AML-193 (cell line): ENCODE data around the gene WDFY4.

Source experiments
- DNase-seq, 2 experiments: peaks; one replicate each; lab custom pipeline; 2025; lab: John Stamatoyannopoulos, UW

Gene WDFY4

GRCh38 chr10:48880016-48880705 lies 195.5 kb downstream of the WDFY4 start:
- no peak for DNase-seq

- no peak for DNase-seq
Observed at GRCh38 chr10:48881937-48882336, 197.3 kb downstream of the WDFY4 start.

GRCh38 chr10:48882881-48883280 lies 198.2 kb downstream of the WDFY4 start:
- DNase-seq, result no peak

- no peak for DNase-seq
Observed at GRCh38 chr10:48883701-48884100, 199.0 kb downstream of the WDFY4 start.

GRCh38 chr10:48884179-48885045 lies 199.7 kb downstream of the WDFY4 start:
- DNase-seq, result no peak

- DNase-seq, result no peak
Observed at GRCh38 chr10:48885376-48885775, 200.7 kb downstream of the WDFY4 start.

- no peak for DNase-seq
Observed at GRCh38 chr10:48887982-48888381, 203.3 kb downstream of the WDFY4 start.

- no peak for DNase-seq
Observed at GRCh38 chr10:48890888-48891850, 206.5 kb downstream of the WDFY4 start.

GRCh38 chr10:48894911-48895802 lies 210.5 kb downstream of the WDFY4 start:
- no peak for DNase-seq

GRCh38 chr10:48895803-48896195 lies 211.1 kb downstream of the WDFY4 start:
- DNase-seq, result no peak

- DNase-seq, result no peak
Observed at GRCh38 chr10:48896756-48897440, 212.2 kb downstream of the WDFY4 start.

GRCh38 chr10:48897441-48897790 lies 212.7 kb downstream of the WDFY4 start:
- no peak for DNase-seq

GRCh38 chr10:48898426-48898825 lies 213.8 kb downstream of the WDFY4 start:
- no peak for DNase-seq

GRCh38 chr10:48899781-48900180 lies 215.1 kb downstream of the WDFY4 start:
- DNase-seq, result no peak

GRCh38 chr10:48900371-48900801 lies 215.7 kb downstream of the WDFY4 start:
- peak in 1 of 2 experiments; percentile 1 for DNase-seq

GRCh38 chr10:48901319-48901718 lies 216.6 kb downstream of the WDFY4 start:
- no peak for DNase-seq

- DNase-seq, result no peak
Observed at GRCh38 chr10:48902096-48902495, 217.4 kb downstream of the WDFY4 start.

GRCh38 chr10:48903151-48903550 lies 218.5 kb downstream of the WDFY4 start:
- DNase-seq, result no peak

GRCh38 chr10:48904861-48905260 lies 220.2 kb downstream of the WDFY4 start:
- DNase-seq, result no peak

GRCh38 chr10:48905311-48905710 lies 220.6 kb downstream of the WDFY4 start:
- no peak for DNase-seq

GRCh38 chr10:48906841-48907240 lies 222.2 kb downstream of the WDFY4 start:
- no peak for DNase-seq
